ENCODE data around the gene EHMT2. TPM values are rescaled to one million over a fixed set of nuclear protein-coding genes. Genes with fewer than 3 reads are reported as not detected.

Gene EHMT2
- total RNA-seq, 1 experiment from 2014 or later: 84.0 TPM

DNA sequence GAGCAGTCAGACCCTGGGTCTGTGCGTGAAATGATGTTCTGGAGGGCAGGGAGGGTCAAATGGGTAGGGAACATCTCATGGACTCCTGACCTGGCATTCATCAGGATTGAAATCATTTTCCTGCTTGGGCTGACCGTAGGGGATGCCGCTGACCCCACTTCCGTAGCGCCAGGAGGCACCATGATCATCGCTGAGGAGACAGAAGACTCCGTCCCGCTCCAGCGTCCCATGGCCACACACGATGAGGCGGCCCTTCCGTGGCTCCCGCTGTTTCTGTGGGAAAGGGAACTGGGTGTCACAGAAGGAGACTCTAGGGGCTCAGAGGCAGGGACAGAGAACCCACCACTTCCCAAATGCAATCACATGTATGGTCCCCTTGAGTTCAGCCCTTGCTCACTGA is 37.1 kb downstream of the EHMT2 start:
- Histone ChIP-seq H3K9me3 (ENCODE audit: control insufficient read depth in 1 of 2, insufficient read depth in 1 of 2, low read depth in 1 of 2, low read length in 2 of 2) (no peaks in the 10 kb centered on the region), H2AFZ (ENCODE audit: low read depth, low read length, poor library complexity, severe bottlenecking) (no peak overlapping the region), H3K9me2 (ENCODE audit: insufficient read depth) (no peaks in the 10 kb centered on the region), H3K4me3 (replicated peaks in 1 of 2; ENCODE audit: low read depth in 1 of 2, low read length in 2 of 2) (no peak overlapping the region), H3K27ac (ENCODE audit: low read depth, low read length) (no peak overlapping the region), H3K4me2 (ENCODE audit: low read length) (no peak overlapping the region), H3K27me3 (ENCODE audit: insufficient read depth, low read length) (no peaks in the 10 kb centered on the region), H3K4me1 (ENCODE audit: control insufficient read depth in 1 of 2, insufficient read depth in 2 of 2, low read length in 2 of 2) (peaks cover 0 to 30% of the 10 kb centered on the region in 2 experiments; a peak in 3 of 4 replicates), H3K79me2 (ENCODE audit: insufficient read depth, low read length) (no peaks in the 10 kb centered on the region), H3K9ac (ENCODE audit: low read length) (no peak overlapping the region), H3K36me3 (ENCODE audit: control insufficient read depth in 1 of 2, insufficient read depth in 2 of 2, low read length in 2 of 2) (no peaks in the 10 kb centered on the region), H4K20me1 (ENCODE audit: insufficient read depth) (no peaks in the 10 kb centered on the region)
- ChIA-PET POLR2A (interaction anchor here (0.7 kb wide), 1 partner anchor 20 kb away, joined by 3 read pairs; no protein-coding TSS in a partner anchor), CTCF (no interaction called here), RAD21 (ENCODE audit: low non-redundant PET in 1 of 2, low total read pairs in 2 of 2, uncharacterized antibody in 2 of 2, unreplicated experiment in 2 of 2) (no interaction called here)
- TF ChIP-seq EZH2 (IDR thresholded peaks at IDR 0.05) (no peak), EZH2phosphoT487 (IDR thresholded peaks at IDR 0.05; ENCODE audit: borderline replicate concordance) (no peak), TCF7L2 (IDR thresholded peaks at IDR 0.05; ENCODE audit: borderline replicate concordance, extremely low read depth, insufficient read depth, insufficient read length) (no peak), YY1 (IDR thresholded peaks at IDR 0.05; ENCODE audit: extremely low read depth, insufficient replicate concordance, low read depth, low read length) (no peak)
- ATAC-seq: no peak
- intact Hi-C loops (cut with micrococcal nuclease): no loop called here
- DNase-seq (ENCODE audit: low read depth, low spot score): no peak
- BruUV-seq (replicated peaks): no TSS peak

DNA sequence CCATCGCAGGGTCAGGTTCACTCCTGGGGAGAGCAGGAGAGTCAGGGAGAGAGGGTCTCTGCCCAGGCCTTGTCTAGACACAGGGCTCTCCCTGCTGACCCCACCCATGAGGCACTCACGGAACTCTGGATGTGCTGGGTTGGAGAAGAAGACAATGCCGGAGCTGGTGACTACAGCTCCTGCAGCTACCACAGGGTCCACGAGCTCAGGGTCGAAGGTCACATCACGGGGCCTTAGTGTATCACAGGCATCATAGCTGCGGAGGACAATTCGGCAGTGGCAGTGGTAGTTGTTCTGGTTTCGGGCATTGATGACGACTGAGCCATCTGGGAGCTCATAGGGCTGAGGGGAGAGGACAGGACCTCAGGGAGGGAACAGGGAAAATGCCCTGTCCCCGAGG is 37.6 kb downstream of the EHMT2 start:
- Histone ChIP-seq H4K20me1 (ENCODE audit: insufficient read depth) (no peaks in the 10 kb centered on the region), H2AFZ (ENCODE audit: low read depth, low read length, poor library complexity, severe bottlenecking) (no peak overlapping the region), H3K27ac (ENCODE audit: low read depth, low read length) (no peak overlapping the region), H3K27me3 (ENCODE audit: insufficient read depth, low read length) (no peaks in the 10 kb centered on the region), H3K9ac (ENCODE audit: low read length) (no peak overlapping the region), H3K9me2 (ENCODE audit: insufficient read depth) (no peaks in the 10 kb centered on the region), H3K79me2 (ENCODE audit: insufficient read depth, low read length) (no peaks in the 10 kb centered on the region), H3K9me3 (ENCODE audit: control insufficient read depth in 1 of 2, insufficient read depth in 1 of 2, low read depth in 1 of 2, low read length in 2 of 2) (no peaks in the 10 kb centered on the region), H3K4me1 (ENCODE audit: control insufficient read depth in 1 of 2, insufficient read depth in 2 of 2, low read length in 2 of 2) (peaks cover 0 to 26% of the 10 kb centered on the region in 2 experiments; a peak in 2 of 4 replicates), H3K4me2 (ENCODE audit: low read length) (no peak overlapping the region), H3K36me3 (ENCODE audit: control insufficient read depth in 1 of 2, insufficient read depth in 2 of 2, low read length in 2 of 2) (no peaks in the 10 kb centered on the region), H3K4me3 (replicated peaks in 1 of 2; ENCODE audit: low read depth in 1 of 2, low read length in 2 of 2) (no peak overlapping the region)
- ATAC-seq (no peak), DNase-seq (ENCODE audit: low read depth, low spot score) (no peak)
- ChIA-PET CTCF (no interaction called here), POLR2A (interaction anchor here (0.7 kb wide), 1 partner anchor 23 kb away, joined by 3 read pairs; no protein-coding TSS in a partner anchor), RAD21 (ENCODE audit: low non-redundant PET in 1 of 2, low total read pairs in 2 of 2, uncharacterized antibody in 2 of 2, unreplicated experiment in 2 of 2) (no interaction called here)
- BruUV-seq (replicated peaks): no TSS peak
- intact Hi-C loops (cut with micrococcal nuclease): no loop called here
- no peak for TF ChIP-seq RAD21 (IDR thresholded peaks at IDR 0.05; ENCODE audit: low read depth)
- no peak for TF ChIP-seq POLR2AphosphoS5 (IDR thresholded peaks at IDR 0.05; ENCODE audit: low read depth, low read length)
- TF ChIP-seq, protein P1, sequence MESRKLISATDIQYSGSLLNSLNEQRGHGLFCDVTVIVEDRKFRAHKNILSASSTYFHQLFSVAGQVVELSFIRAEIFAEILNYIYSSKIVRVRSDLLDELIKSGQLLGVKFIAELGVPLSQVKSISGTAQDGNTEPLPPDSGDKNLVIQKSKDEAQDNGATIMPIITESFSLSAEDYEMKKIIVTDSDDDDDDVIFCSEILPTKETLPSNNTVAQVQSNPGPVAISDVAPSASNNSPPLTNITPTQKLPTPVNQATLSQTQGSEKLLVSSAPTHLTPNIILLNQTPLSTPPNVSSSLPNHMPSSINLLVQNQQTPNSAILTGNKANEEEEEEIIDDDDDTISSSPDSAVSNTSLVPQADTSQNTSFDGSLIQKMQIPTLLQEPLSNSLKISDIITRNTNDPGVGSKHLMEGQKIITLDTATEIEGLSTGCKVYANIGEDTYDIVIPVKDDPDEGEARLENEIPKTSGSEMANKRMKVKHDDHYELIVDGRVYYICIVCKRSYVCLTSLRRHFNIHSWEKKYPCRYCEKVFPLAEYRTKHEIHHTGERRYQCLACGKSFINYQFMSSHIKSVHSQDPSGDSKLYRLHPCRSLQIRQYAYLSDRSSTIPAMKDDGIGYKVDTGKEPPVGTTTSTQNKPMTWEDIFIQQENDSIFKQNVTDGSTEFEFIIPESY (IDR thresholded peaks at IDR 0.05; ENCODE audit: extremely low read depth, insufficient replicate concordance, low read length): no peak
- no peak for TF ChIP-seq ZFX (IDR thresholded peaks at IDR 0.05)
- no peak for TF ChIP-seq YY1 (IDR thresholded peaks at IDR 0.05; ENCODE audit: extremely low read depth, insufficient replicate concordance, low read depth, low read length)
- TF ChIP-seq EZH2 (IDR thresholded peaks at IDR 0.05): no peak
- TF ChIP-seq, protein P2, sequence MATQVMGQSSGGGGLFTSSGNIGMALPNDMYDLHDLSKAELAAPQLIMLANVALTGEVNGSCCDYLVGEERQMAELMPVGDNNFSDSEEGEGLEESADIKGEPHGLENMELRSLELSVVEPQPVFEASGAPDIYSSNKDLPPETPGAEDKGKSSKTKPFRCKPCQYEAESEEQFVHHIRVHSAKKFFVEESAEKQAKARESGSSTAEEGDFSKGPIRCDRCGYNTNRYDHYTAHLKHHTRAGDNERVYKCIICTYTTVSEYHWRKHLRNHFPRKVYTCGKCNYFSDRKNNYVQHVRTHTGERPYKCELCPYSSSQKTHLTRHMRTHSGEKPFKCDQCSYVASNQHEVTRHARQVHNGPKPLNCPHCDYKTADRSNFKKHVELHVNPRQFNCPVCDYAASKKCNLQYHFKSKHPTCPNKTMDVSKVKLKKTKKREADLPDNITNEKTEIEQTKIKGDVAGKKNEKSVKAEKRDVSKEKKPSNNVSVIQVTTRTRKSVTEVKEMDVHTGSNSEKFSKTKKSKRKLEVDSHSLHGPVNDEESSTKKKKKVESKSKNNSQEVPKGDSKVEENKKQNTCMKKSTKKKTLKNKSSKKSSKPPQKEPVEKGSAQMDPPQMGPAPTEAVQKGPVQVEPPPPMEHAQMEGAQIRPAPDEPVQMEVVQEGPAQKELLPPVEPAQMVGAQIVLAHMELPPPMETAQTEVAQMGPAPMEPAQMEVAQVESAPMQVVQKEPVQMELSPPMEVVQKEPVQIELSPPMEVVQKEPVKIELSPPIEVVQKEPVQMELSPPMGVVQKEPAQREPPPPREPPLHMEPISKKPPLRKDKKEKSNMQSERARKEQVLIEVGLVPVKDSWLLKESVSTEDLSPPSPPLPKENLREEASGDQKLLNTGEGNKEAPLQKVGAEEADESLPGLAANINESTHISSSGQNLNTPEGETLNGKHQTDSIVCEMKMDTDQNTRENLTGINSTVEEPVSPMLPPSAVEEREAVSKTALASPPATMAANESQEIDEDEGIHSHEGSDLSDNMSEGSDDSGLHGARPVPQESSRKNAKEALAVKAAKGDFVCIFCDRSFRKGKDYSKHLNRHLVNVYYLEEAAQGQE (IDR thresholded peaks at IDR 0.05; ENCODE audit: low read depth): no peak
- TF ChIP-seq, protein P3, sequence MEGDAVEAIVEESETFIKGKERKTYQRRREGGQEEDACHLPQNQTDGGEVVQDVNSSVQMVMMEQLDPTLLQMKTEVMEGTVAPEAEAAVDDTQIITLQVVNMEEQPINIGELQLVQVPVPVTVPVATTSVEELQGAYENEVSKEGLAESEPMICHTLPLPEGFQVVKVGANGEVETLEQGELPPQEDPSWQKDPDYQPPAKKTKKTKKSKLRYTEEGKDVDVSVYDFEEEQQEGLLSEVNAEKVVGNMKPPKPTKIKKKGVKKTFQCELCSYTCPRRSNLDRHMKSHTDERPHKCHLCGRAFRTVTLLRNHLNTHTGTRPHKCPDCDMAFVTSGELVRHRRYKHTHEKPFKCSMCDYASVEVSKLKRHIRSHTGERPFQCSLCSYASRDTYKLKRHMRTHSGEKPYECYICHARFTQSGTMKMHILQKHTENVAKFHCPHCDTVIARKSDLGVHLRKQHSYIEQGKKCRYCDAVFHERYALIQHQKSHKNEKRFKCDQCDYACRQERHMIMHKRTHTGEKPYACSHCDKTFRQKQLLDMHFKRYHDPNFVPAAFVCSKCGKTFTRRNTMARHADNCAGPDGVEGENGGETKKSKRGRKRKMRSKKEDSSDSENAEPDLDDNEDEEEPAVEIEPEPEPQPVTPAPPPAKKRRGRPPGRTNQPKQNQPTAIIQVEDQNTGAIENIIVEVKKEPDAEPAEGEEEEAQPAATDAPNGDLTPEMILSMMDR (IDR thresholded peaks at IDR 0.05 in 2 of 3, conservative IDR thresholded peaks at IDR 0.05 in 1 of 3; ENCODE audit: borderline replicate concordance in 1 of 3, insufficient read depth in 1 of 3, low read depth in 2 of 3, low read length in 2 of 3): no peak

Measured in HCT116 (cell line).